ENCODE data around the gene CARD9.

Gene CARD9

GRCh38 chr9:136389396-136389795 is 15.9 kb upstream of the CARD9 start:
- H3K4me3 Mint-ChIP-seq = no peak overlapping the region
- no peak for TF ChIP-seq CTCF (IDR thresholded peaks at IDR 0.05; ENCODE audit: unreplicated experiment in 3 of 3)
- no peak overlapping the region for H3K27ac Mint-ChIP-seq
- no peaks in the 10 kb centered on the region for H3K27me3 Mint-ChIP-seq (ENCODE audit: low read depth)
- peaks cover 53% of the 10 kb centered on the region for H3K36me3 Mint-ChIP-seq (ENCODE audit: low read depth)
- no peaks in the 10 kb centered on the region for H3K4me1 Mint-ChIP-seq
- no peaks in the 10 kb centered on the region for H3K9me3 Mint-ChIP-seq

GRCh38 chr9:136387217-136387616 is 13.7 kb upstream of the CARD9 start:
- H3K4me1 Mint-ChIP-seq = no peaks in the 10 kb centered on the region
- peaks cover 50% of the 10 kb centered on the region for H3K36me3 Mint-ChIP-seq (ENCODE audit: low read depth)
- H3K4me3 Mint-ChIP-seq = no peak overlapping the region
- TF ChIP-seq CTCF (IDR thresholded peaks at IDR 0.05; ENCODE audit: unreplicated experiment in 3 of 3) = no peak
- no peak overlapping the region for H3K27ac Mint-ChIP-seq
- no peaks in the 10 kb centered on the region for H3K9me3 Mint-ChIP-seq
- no peaks in the 10 kb centered on the region for H3K27me3 Mint-ChIP-seq (ENCODE audit: low read depth)

GRCh38 chr9:136386018-136386417 is 12.5 kb upstream of the CARD9 start:
- H3K4me1 Mint-ChIP-seq = no peaks in the 10 kb centered on the region
- no peaks in the 10 kb centered on the region for H3K27me3 Mint-ChIP-seq (ENCODE audit: low read depth)

GRCh38 chr9:136385015-136385414 is 11.5 kb upstream of the CARD9 start:
- no peak overlapping the region for H3K27ac Mint-ChIP-seq
- no peak for TF ChIP-seq CTCF (IDR thresholded peaks at IDR 0.05; ENCODE audit: unreplicated experiment in 3 of 3)
- peaks cover 39% of the 10 kb centered on the region for H3K36me3 Mint-ChIP-seq (ENCODE audit: low read depth)
- no peaks in the 10 kb centered on the region for H3K27me3 Mint-ChIP-seq (ENCODE audit: low read depth)
- H3K4me3 Mint-ChIP-seq = no peak overlapping the region
- no peaks in the 10 kb centered on the region for H3K4me1 Mint-ChIP-seq
- H3K9me3 Mint-ChIP-seq = no peaks in the 10 kb centered on the region

More at GRCh38 chr9:136386018-136386417, 12.5 kb upstream of the CARD9 start:
- Mint-ChIP-seq H3K27ac (no peak overlapping the region), H3K9me3 (no peaks in the 10 kb centered on the region), H3K36me3 (ENCODE audit: low read depth) (peaks cover 40% of the 10 kb centered on the region), H3K4me3 (no peak overlapping the region)
- TF ChIP-seq CTCF (IDR thresholded peaks at IDR 0.05; ENCODE audit: unreplicated experiment in 3 of 3) = no peak

- Mint-ChIP-seq H3K4me3 (no peak overlapping the region), H3K27me3 (ENCODE audit: low read depth) (no peaks in the 10 kb centered on the region), H3K9me3 (no peaks in the 10 kb centered on the region), H3K4me1 (no peaks in the 10 kb centered on the region), H3K36me3 (ENCODE audit: low read depth) (peaks cover 24% of the 10 kb centered on the region), H3K27ac (no peak overlapping the region)
- no peak for TF ChIP-seq CTCF (IDR thresholded peaks at IDR 0.05; ENCODE audit: unreplicated experiment in 3 of 3)
Measured at GRCh38 chr9:136383436-136383835, 10.0 kb upstream of the CARD9 start.

GRCh38 chr9:136381966-136382513 is 8.6 kb upstream of the CARD9 start:
- TF ChIP-seq CTCF (IDR thresholded peaks at IDR 0.05; ENCODE audit: unreplicated experiment in 3 of 3) = no peak
- no peak overlapping the region for H3K4me3 Mint-ChIP-seq
- H3K27me3 Mint-ChIP-seq (ENCODE audit: low read depth) = no peaks in the 10 kb centered on the region
- H3K27ac Mint-ChIP-seq = no peak overlapping the region
- no peaks in the 10 kb centered on the region for H3K4me1 Mint-ChIP-seq
- H3K36me3 Mint-ChIP-seq (ENCODE audit: low read depth) = peaks cover 16% of the 10 kb centered on the region
- H3K9me3 Mint-ChIP-seq = no peaks in the 10 kb centered on the region

Measured in nephron (organoid).